DMS153 (cell line): ENCODE measurements around the gene TMED9.
"Not testable (repeated sequence)": the region's sequence is repeated elsewhere in the genome, so short reads cannot be mapped to it uniquely, and the experiment has no call there.

ENCODE experiments used
- DNase-seq: peaks from one replicate; lab custom pipeline; 2025; lab: John Stamatoyannopoulos, UW

The TMED9 gene

DNA sequence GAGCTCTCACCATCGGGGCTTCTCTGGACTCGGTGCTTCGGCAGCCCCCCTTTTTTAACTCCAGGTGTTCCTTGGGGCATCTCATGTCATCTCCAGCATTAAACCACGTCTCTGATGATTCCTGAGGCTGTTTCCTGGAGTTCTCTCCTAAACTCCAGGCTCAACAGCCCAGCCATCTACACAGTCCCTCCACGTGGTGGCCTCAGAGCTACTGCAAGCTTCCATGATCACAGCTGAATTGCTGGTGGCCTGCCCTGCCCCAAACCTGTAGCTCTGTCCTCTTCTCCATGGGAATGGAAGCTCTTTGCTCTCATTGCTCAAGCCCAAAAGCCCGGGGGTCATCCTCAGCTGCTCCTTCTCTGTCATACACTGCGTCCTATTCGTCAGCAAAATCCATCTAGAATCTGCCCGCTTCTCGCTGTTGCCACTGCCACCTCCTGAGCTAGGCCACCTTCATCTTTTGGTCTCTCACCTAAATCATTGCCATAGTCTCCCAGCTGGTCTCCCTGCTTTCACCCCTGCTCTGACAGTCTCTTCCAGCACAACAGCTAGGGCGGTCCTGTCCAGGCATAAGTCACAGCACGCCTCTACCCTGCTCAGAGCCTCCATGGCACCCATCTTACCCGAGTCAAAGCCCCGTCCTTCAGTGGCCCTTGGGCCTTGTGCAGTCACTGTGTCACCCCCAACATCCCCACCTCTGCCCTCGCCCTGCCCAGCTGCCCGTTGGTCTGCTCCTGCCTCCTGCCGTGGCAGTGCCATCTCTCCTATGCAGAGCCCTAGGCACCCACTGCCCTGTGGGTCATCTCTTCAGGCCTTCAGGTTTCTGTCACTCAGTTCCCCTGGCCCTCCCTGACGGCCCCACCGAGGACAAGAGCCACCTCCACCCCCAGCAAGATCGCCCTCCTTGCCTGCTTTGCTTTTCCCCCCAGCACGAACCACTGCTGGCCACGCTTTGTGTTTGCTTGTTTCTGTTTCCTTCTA, 14.4 kb downstream of the TMED9 start:
- no peak for DNase-seq

GRCh38 chr5:177607115-177607451, 15.1 kb downstream of the TMED9 start:
- no peak for DNase-seq

DNA sequence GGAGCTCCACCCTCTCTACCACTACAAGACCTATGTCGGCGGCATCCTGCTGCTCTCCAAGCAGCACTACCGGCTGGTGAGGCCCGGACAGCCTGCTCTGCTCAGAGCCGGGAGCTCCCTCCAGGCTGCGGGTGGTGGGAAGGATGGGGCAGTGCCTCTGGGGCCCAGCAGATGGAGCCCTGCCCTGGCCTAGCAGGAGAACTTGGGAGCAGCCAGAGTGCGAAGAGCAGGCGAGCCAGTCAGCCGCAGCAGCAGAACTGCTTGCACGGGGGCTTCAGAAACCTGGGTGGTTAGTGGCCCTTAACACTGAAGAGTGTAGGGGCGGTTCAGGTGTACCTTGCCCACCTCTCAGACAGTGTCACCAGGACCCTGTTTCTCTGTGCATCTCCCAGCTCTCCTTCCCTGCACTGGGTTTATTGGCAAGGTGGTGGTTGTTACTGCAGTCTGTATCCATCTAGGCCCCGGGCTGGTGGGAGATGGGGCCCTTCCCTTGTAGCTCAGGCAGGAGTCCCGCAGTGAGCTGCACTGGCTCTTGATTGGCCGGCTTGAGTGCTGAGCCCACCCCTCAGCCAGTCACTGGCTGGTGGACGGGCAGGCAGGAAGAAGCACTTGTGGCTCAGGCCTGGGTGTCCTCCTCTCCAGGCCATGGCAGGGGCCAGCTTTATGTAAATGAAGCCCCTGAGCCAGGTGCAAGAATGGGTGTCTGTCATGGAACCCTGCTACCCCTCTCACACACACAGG, 15.6 kb downstream of the TMED9 start:
- peak; percentile 24 for DNase-seq

- DNase-seq = no peak
These were observed 16.5 kb downstream of the TMED9 start for GRCh38 chr5:177608243-177609075.

DNA sequence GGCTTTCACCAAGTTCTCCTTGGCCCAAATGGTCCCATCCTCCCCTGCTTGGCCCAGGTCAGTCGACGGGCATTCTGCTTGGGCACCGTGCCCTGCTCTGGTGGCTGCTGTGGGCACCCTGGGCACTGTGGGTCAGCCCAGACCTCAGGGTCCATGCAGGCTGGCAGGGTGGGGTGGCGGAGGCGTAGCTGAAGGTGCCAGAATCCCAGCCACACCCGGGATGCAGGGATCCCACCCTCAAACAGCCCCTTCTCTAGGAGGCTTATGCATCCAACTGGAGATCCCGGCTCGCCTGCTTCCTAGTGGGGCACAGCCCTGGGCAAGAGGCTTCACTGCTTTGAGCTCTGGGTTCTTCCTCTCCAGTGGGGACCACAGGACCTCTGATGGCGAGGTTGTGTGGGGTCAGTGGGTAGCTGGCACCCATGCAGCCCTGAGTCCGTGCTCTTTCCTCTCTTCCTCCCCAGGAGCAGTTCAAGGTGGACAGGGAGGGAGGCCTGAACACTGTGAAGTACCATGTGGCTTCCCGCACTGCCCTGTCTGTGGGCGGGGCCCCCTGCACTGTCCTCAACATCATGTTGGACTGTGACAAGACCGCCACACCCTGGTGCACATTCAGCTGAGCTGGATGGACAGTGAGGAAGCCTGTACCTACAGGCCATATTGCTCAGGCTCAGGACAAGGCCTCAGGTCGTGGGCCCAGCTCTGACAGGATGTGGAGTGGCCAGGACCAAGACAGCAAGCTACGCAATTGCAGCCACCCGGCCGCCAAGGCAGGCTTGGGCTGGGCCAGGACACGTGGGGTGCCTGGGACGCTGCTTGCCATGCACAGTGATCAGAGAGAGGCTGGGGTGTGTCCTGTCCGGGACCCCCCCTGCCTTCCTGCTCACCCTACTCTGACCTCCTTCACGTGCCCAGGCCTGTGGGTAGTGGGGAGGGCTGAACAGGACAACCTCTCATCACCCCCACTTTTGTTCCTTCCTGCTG, 17.4 kb downstream of the TMED9 start:
- no peak for DNase-seq

GRCh38 chr5:177610131-177610769, 18.2 kb downstream of the TMED9 start:
- no peak for DNase-seq

DNA sequence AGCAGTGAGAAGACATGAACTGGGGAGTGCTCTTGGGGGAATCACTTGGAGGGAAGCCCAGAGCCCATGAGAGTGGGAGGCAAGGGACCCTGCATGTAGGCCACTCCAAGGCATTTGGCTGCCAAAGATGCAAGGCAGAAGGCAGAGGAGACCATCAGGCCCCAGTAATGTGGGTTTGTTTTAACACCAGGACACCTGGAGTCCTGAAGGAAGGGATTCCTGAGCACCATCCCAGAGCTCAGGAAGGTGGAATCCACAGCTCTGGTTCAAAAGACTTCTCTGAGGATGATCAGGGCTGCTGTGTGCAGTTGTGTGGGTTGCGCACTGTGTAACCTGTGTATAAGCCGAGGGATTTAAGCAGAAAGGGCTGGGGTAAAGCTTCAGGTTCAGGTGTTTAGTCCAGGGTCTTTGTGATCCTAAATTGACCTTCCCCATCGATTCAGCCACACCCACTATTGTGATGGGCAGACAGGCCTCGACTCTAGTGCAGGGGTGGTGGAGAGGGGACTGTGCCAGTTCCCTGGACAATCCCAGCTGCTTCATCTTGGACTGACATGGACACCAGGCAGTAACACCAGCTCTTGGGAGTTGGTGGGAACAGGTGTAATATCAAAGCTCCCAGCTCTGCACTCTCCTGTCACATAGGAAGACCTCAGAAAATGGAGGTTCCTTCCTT, 18.9 kb downstream of the TMED9 start:
- no peak for DNase-seq

DNA sequence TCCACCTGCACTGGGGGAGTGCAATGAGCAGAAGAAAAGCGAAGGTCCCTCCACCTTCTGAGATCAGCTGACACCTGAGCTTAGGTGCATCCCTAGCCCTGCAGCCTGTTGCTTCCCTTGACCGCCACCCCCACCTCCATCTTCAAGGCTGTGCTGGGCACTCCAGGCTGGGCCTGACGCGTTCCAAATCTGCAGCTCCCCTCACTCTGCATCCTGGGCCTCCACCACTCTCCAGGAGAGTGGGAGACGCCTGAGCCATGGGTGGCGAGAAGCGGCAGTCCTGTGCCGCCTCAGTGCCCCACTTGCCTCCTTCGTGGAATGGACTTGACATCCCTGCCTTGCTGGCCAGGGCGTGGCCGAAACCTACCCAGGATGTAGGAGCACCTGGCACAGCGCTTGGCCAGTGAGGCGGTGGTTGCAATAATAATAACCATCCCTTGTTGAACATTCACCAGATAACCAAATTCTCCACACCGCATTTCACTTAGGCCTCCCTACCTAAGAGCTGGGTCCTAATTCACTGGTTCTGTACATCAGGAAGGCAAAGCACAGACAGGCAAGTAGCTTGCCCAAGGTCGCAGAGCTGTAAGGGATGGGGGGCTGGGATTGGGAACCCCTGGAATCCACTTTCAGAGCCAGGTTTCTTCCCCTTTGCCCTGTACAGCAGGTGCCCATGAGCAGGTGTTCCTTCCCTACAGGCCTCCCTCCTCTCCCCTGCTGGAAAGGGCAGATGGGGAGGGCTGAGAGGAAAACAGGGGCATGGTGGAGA, 19.6 kb downstream of the TMED9 start:
- DNase-seq = no peak

DNA sequence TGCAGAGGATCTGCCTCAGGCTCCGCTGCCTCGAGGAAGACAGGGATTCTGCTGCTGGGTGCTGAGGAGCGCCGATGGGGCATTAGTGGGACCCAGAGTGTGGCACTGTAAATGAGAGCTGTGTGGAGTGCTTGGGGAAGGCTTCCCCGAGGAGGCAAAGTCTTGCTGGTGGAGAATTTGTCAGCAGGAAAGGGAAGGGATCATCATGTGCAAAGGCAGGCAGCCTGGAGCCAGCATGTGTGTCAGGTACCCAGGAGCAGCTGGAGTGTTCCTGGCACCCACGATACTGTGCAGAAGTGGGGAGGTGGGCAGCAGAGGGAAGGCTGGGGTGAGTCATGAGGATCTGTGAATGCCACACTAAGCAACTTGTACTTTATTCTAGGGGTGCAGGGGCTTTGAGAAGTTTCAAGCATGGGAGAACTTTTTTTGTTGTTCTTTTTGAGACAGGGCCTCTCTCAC, 20.2 kb downstream of the TMED9 start:
- no peak for DNase-seq

DNA sequence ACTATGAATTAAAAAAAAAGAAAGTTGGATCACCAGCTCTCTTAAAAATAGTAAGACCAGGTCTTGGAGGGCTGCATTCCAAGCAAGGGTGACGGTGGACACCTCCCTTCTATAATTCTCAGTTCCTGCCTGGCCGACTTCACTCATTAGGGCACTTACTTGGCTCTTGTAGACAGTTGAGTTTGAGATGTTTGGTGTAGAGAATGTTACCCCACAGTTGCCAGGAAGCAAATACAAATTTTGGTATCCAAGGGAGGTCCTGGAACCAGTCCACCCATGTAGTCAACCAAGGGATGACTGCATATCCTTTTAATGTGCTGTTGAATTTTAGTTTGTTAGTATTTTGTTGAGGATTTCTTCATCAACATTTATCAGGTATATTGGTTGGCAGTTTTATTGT, 28.6 kb downstream of the TMED9 start:
- no peak for DNase-seq

DNA sequence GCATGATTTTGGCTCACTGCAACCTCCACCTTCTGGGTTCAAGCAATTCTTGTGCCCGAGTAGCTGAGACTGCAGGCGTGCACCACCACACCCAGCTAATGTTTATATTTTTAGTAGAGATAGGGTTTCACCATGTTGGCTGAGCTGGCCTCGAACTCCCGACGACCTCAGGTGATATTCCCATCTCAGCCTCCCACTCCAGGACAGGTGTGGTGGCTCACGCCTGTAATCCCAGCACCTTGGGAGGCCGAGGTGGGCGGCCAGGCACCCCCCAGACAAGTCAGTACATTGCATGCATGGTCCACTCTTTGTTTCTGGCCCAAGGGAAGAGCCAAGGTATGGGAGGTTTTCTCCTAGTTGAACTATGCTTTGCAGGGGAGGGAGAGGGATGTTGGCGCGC, 32.2 kb downstream of the TMED9 start:
- not testable (repeated sequence) for DNase-seq

DNA sequence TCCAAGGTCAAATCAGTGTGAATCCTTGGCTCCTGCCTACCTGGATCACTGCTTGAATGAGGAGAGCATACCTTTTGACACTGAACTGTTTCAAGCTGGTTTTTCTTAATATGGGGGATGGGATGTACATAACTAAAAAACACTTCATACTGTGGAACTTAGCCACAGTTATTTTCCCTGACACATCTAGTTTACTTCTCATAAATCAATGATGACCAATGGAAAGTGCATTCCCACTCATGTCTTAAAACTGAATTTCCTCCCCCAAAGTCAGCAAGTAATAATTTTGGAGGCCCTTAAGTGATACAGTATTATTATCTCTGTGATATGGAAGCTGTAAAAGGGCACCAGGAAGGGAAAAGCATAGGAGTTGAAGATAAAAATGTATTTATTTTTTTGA, 38.2 kb downstream of the TMED9 start:
- DNase-seq = not testable (repeated sequence)

DNA sequence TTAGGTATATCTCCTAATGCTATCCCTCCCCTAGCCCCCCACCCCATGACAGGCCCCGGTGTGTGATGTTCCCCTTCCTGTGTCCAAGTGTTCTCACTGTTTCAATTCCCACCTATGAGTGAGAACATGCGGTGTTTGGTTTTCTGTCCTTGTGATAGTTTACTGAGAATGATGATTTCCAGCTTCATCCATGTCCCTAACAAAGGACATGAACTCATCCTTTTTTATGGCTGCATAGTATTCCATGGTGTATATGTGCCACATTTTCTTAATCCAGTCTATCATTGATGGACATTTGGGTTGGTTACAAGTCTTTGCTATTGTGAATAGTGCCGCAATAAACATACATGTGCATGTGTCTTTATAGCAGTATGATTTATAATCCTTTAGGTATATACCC, 42.9 kb downstream of the TMED9 start:
- DNase-seq = not testable (repeated sequence)

GRCh38 chr5:177645462-177645861, 53.5 kb downstream of the TMED9 start:
- DNase-seq = not testable (repeated sequence)
